ENCODE data around the gene SLC6A3.
"Not testable (repeated sequence)": the region's sequence is repeated elsewhere in the genome, so short reads cannot be mapped to it uniquely, and the experiment has no call there.

SLC6A3 gene

GRCh38 chr5:1424716-1425115, 20.5 kb downstream of the SLC6A3 start:
- no peak for TF ChIP-seq CTCF (IDR thresholded peaks at IDR 0.05; ENCODE audit: borderline replicate concordance, control extremely low read depth, extremely low read depth, insufficient read depth, missing control alignments)
- in situ Hi-C loops (cut with MboI; ENCODE audit: low sequenced_read_pairs, unreplicated experiment), result no loop called here
- no peak for DNase-seq (ENCODE audit: low spot score)

GRCh38 chr5:1423901-1424603, 21.2 kb downstream of the SLC6A3 start:
- in situ Hi-C loops (cut with MboI; ENCODE audit: low sequenced_read_pairs, unreplicated experiment), result no loop called here
- no peak for TF ChIP-seq CTCF (IDR thresholded peaks at IDR 0.05; ENCODE audit: borderline replicate concordance, control extremely low read depth, extremely low read depth, insufficient read depth, missing control alignments)
- DNase-seq (ENCODE audit: low spot score), result no peak

- DNase-seq (ENCODE audit: low spot score); in situ Hi-C loops (cut with MboI; ENCODE audit: low sequenced_read_pairs, unreplicated experiment): not testable (repeated sequence)
Observed at GRCh38 chr5:1422522-1422921, 22.7 kb downstream of the SLC6A3 start.

- in situ Hi-C loops (cut with MboI; ENCODE audit: low sequenced_read_pairs, unreplicated experiment), result no loop called here
- no peak for TF ChIP-seq CTCF (IDR thresholded peaks at IDR 0.05; ENCODE audit: borderline replicate concordance, control extremely low read depth, extremely low read depth, insufficient read depth, missing control alignments)
- DNase-seq (ENCODE audit: low spot score), result no peak
Observed at GRCh38 chr5:1421521-1422341, 23.5 kb downstream of the SLC6A3 start.

GRCh38 chr5:1420211-1421195, 24.7 kb downstream of the SLC6A3 start:
- no peak for TF ChIP-seq CTCF (IDR thresholded peaks at IDR 0.05; ENCODE audit: borderline replicate concordance, control extremely low read depth, extremely low read depth, insufficient read depth, missing control alignments)
- in situ Hi-C loops (cut with MboI; ENCODE audit: low sequenced_read_pairs, unreplicated experiment), result no loop called here
- DNase-seq (ENCODE audit: low spot score), result no peak

- DNase-seq (ENCODE audit: low spot score), result no peak
- TF ChIP-seq CTCF (IDR thresholded peaks at IDR 0.05; ENCODE audit: borderline replicate concordance, control extremely low read depth, extremely low read depth, insufficient read depth, missing control alignments), result no peak
- in situ Hi-C loops (cut with MboI; ENCODE audit: low sequenced_read_pairs, unreplicated experiment), result no loop called here
Observed at GRCh38 chr5:1419476-1420210, 25.6 kb downstream of the SLC6A3 start.
